Trophoblast cell (in vitro differentiated cells and primary cell): ENCODE measurements around the gene TENM4.

Experiments
- DNase-seq, 2 donors: peaks; one replicate each; pipeline ENCODE4 v3.0.0-alpha.2; 2016
- H2AFZ ChIP-seq: 2 replicates; pipeline ENCODE4 v1.6.1; 2013; ENCODE audit warnings: low read length, moderate library complexity, mild to moderate bottlenecking; ENCODE audit not compliant: insufficient read depth, poor library complexity
- H2AK5ac ChIP-seq: 2 replicates; pipeline ENCODE4 v1.6.1; 2013; ENCODE audit warnings: mild to moderate bottlenecking, low read length
- H2BK120ac ChIP-seq: 2 replicates; pipeline ENCODE4 v1.6.1; 2013; ENCODE audit warnings: low read length, mild to moderate bottlenecking, moderate library complexity; ENCODE audit not compliant: insufficient read depth, poor library complexity
- H2BK12ac ChIP-seq: 2 replicates; pipeline ENCODE4 v1.6.1; 2013; ENCODE audit warnings: mild to moderate bottlenecking, low read length, moderate library complexity
- H2BK5ac ChIP-seq: 2 replicates; pipeline ENCODE4 v1.6.1; 2013; ENCODE audit warnings: low read length, low read depth, moderate library complexity, mild to moderate bottlenecking; ENCODE audit not compliant: poor library complexity
- H3K14ac ChIP-seq: 2 replicates; pipeline ENCODE4 v1.6.1; 2013; ENCODE audit warnings: mild to moderate bottlenecking, low read length
- H3K18ac ChIP-seq: 2 replicates; pipeline ENCODE4 v1.6.1; 2013; ENCODE audit warnings: mild to moderate bottlenecking, low read length
- H3K23ac ChIP-seq: 2 replicates; pipeline ENCODE4 v1.6.1; 2013; ENCODE audit warnings: low read length
- H3K27ac ChIP-seq: 2 replicates; pipeline ENCODE4 v1.5.1; 2013; ENCODE audit warnings: low read depth, mild to moderate bottlenecking, inconsistent platforms, low read length, moderate library complexity
- H3K27me3 ChIP-seq: 2 replicates; pipeline ENCODE4 v1.6.1; 2013; ENCODE audit warnings: inconsistent platforms, mild to moderate bottlenecking, low read length, moderate library complexity; ENCODE audit not compliant: insufficient read depth
- H3K36me3 ChIP-seq, 2 experiments: 1 replicate in 1 of 2; 2 replicates in 1 of 2; pipeline ENCODE4 v1.6.1; 2013; ENCODE audit warnings: low read length in 2 of 2, mild to moderate bottlenecking in 2 of 2, moderate library complexity in 1 of 2; ENCODE audit not compliant: insufficient read depth in 2 of 2, control insufficient read depth in 1 of 2
- H3K4ac ChIP-seq: 2 replicates; pipeline ENCODE4 v1.6.1; 2013; ENCODE audit warnings: low read depth, mild to moderate bottlenecking, low read length, moderate library complexity
- H3K4me1 ChIP-seq, 2 experiments: 1 replicate in 1 of 2; 2 replicates in 1 of 2; pipeline ENCODE4 v1.6.1; 2013; ENCODE audit warnings: low read length in 2 of 2, mild to moderate bottlenecking in 2 of 2, moderate library complexity in 1 of 2; ENCODE audit not compliant: insufficient read depth in 2 of 2, control insufficient read depth in 1 of 2
- H3K4me2 ChIP-seq: 2 replicates; pipeline ENCODE4 v1.6.1; 2013; ENCODE audit warnings: inconsistent platforms, mild to moderate bottlenecking, low read length, moderate library complexity
- H3K4me3 ChIP-seq: 2 replicates; pipeline ENCODE4 v1.5.1; 2013; ENCODE audit warnings: mild to moderate bottlenecking, low read depth, low read length, inconsistent platforms
- H3K79me1 ChIP-seq: one replicate; pipeline ENCODE4 v1.6.1; 2013; ENCODE audit warnings: low read length
- H3K79me2 ChIP-seq: 2 replicates; pipeline ENCODE4 v1.6.1; 2013; ENCODE audit warnings: low read length, mild to moderate bottlenecking; ENCODE audit not compliant: control insufficient read depth, insufficient read depth, poor library complexity
- H3K9ac ChIP-seq: 2 replicates; pipeline ENCODE4 v1.6.1; 2013; ENCODE audit warnings: mild to moderate bottlenecking, low read length
- H3K9me3 ChIP-seq: 2 replicates; pipeline ENCODE4 v1.6.1; 2013; ENCODE audit warnings: low read depth, mild to moderate bottlenecking, control low read depth, inconsistent platforms, low read length; ENCODE audit not compliant: insufficient read depth
- H4K12ac ChIP-seq: 2 replicates; pipeline ENCODE4 v1.6.1; 2013; ENCODE audit warnings: low read depth, mild to moderate bottlenecking, low read length, moderate library complexity
- H4K8ac ChIP-seq: 2 replicates; pipeline ENCODE4 v1.6.1; 2013; ENCODE audit warnings: low read depth, mild to moderate bottlenecking, low read length, moderate library complexity
- H4K91ac ChIP-seq: one replicate; pipeline ENCODE4 v1.6.1; 2013; ENCODE audit warnings: low read depth, mild to moderate bottlenecking, low read length, moderate library complexity
- WGBS: extraction: QIAGEN DNeasy Blood & Tissue Kit; methylation state at CpG from one replicate; pipeline ENCODE4 v1.1.7; 2013; ENCODE audit warnings: missing lambda C conversion rate; ENCODE audit not compliant: insufficient read length, insufficient coverage; ENCODE audit errors: extremely low coverage; 5-methylcytosine and 5-hydroxymethylcytosine counted together

Gene TENM4

GRCh38 chr11:79258576-79258975 lies 182.3 kb downstream of the TENM4 start:
- H3K18ac ChIP-seq, result no peak overlapping the region
- H4K8ac ChIP-seq, result no peak overlapping the region
- H3K36me3 ChIP-seq, result no peaks in the 10 kb centered on the region
- H2AFZ ChIP-seq, result no peak overlapping the region
- H2AK5ac ChIP-seq, result no peak overlapping the region
- no peaks in the 10 kb centered on the region for H3K27me3 ChIP-seq
- H3K9ac ChIP-seq, result no peak overlapping the region
- H2BK12ac ChIP-seq, result no peak overlapping the region
- H3K27ac ChIP-seq, result no peak overlapping the region
- no peaks in the 10 kb centered on the region for H3K79me1 ChIP-seq
- no peak for DNase-seq
- no peak overlapping the region for H3K4me3 ChIP-seq
- H4K12ac ChIP-seq, result no peak overlapping the region
- H2BK120ac ChIP-seq, result no peak overlapping the region
- H3K4me2 ChIP-seq, result no peak overlapping the region
- WGBS, result no CpG with 5 or more reads among the region's 4 CpGs
- no peak overlapping the region for H3K14ac ChIP-seq
- H3K4ac ChIP-seq, result no peak overlapping the region
- H3K9me3 ChIP-seq, result peaks cover 2% of the 10 kb centered on the region
- no peaks in the 10 kb centered on the region for H3K79me2 ChIP-seq
- H4K91ac ChIP-seq, result no peak overlapping the region
- H3K23ac ChIP-seq, result no peak overlapping the region
- no peaks in the 10 kb centered on the region for H3K4me1 ChIP-seq
- no peak overlapping the region for H2BK5ac ChIP-seq

DNA sequence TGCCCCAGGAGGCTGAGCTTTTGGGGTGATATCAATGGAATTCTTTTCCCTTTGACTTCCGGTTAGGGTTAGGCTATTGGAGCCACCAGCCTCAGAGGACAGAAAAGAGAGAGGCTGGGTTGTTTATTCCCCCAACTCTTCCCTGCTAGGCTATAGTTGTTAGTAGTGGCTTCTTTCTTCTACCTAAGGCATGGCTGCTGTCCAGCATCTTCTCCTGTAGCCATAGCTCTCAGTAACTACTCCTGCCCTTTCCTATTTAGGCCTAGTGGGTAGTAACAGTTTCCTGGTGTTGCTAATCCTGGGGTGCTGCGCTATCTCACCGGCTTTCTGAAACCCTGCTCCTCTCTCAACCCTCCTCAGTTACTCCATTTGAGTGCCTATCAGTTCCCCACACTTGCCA lies 184.9 kb downstream of the TENM4 start:
- Histone ChIP-seq H2AFZ (no peak overlapping the region), H4K12ac (no peak overlapping the region), H3K79me1 (no peaks in the 10 kb centered on the region), H3K14ac (no peak overlapping the region), H3K4me3 (no peak overlapping the region), H3K4me1 (no peaks in the 10 kb centered on the region), H3K23ac (no peak overlapping the region), H2BK120ac (no peak overlapping the region), H3K9ac (no peak overlapping the region), H3K4ac (no peak overlapping the region), H3K79me2 (no peaks in the 10 kb centered on the region), H2AK5ac (no peak overlapping the region), H3K4me2 (no peak overlapping the region), H3K27me3 (no peaks in the 10 kb centered on the region), H4K8ac (no peak overlapping the region), H3K18ac (no peak overlapping the region), H3K27ac (no peak overlapping the region), H3K36me3 (no peaks in the 10 kb centered on the region), H3K9me3 (peaks cover 2% of the 10 kb centered on the region), H4K91ac (no peak overlapping the region), H2BK5ac (no peak overlapping the region), H2BK12ac (no peak overlapping the region)
- DNase-seq, result no peak
- WGBS, result no CpG with 5 or more reads among the region's 3 CpGs

GRCh38 chr11:79253280-79253679 lies 187.6 kb downstream of the TENM4 start:
- Histone ChIP-seq H2BK120ac (no peak overlapping the region), H3K27ac (no peak overlapping the region), H2AFZ (no peak overlapping the region), H3K18ac (no peak overlapping the region), H4K8ac (no peak overlapping the region), H3K79me2 (no peaks in the 10 kb centered on the region), H4K91ac (no peak overlapping the region), H3K9me3 (peaks cover 2% of the 10 kb centered on the region), H2BK5ac (no peak overlapping the region), H3K4me2 (no peak overlapping the region), H4K12ac (no peak overlapping the region), H3K9ac (no peak overlapping the region), H2BK12ac (no peak overlapping the region), H3K79me1 (no peaks in the 10 kb centered on the region), H3K4ac (no peak overlapping the region), H3K4me1 (no peaks in the 10 kb centered on the region), H3K23ac (no peak overlapping the region), H3K4me3 (no peak overlapping the region), H2AK5ac (no peak overlapping the region), H3K36me3 (no peaks in the 10 kb centered on the region), H3K14ac (no peak overlapping the region), H3K27me3 (no peaks in the 10 kb centered on the region)
- no peak for DNase-seq
- WGBS, result no CpG with 5 or more reads among the region's 8 CpGs

DNA sequence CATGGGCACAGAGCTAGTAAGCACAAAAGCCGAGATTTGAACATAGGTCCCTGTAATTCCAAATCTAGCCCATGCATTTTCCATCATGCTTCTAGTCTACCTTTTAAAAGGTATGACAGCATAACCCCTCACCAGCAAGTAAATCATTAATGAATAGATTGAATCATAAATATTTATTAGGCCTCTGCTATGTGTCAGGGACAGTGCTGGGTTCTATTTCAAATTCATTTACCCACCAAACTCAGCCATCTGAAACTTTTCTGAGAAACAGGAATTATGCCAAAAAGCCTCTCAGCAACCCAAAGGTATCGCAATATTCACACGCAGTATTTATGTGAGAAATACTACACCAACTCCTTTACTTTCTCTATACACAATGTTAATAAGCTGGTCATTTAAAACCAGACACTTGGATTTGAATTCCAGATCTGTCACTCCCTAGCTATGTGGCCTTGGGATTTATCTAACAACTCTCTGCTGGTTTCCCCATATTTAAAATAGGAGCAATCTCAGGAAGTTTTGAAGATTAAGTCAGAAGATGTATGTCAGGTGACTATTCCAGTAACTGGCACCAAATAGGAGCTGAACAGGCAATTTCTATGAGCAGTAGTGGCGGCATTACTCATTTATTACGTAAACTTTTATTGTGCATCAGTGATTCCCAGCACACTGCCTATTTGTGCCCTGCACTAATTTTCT lies 191.4 kb downstream of the TENM4 start:
- Histone ChIP-seq H3K36me3 (no peaks in the 10 kb centered on the region), H3K4me2 (no peak overlapping the region), H3K79me2 (no peaks in the 10 kb centered on the region), H3K23ac (no peak overlapping the region), H3K4ac (no peak overlapping the region), H3K9me3 (no peaks in the 10 kb centered on the region), H4K8ac (no peak overlapping the region), H3K4me3 (no peak overlapping the region), H3K79me1 (no peaks in the 10 kb centered on the region), H2BK120ac (no peak overlapping the region), H2AFZ (no peak overlapping the region), H3K27ac (no peak overlapping the region), H4K91ac (no peak overlapping the region), H3K4me1 (no peaks in the 10 kb centered on the region), H2BK12ac (no peak overlapping the region), H3K18ac (no peak overlapping the region), H2BK5ac (no peak overlapping the region), H2AK5ac (no peak overlapping the region), H3K14ac (no peak overlapping the region), H3K9ac (no peak overlapping the region), H3K27me3 (no peaks in the 10 kb centered on the region), H4K12ac (no peak overlapping the region)
- DNase-seq, result peak; percentile 73 to 89
- no CpG with 5 or more reads among the region's 5 CpGs for WGBS
